Inflammatory macrophage treated with lipopolysaccharide for 4 hours (primary cell): Measurements from ENCODE around the gene AR.
A peak's percentile ranks its signal among the peaks of the same experiment; 100 is the strongest.

Experiments
- DNase-seq: peaks from one replicate; pipeline ENCODE4 v3.0.0-alpha.2; 2020

Gene AR

GRCh38 chrX:67564475-67564874, 20.7 kb downstream of the AR start:
- no peak for DNase-seq

GRCh38 chrX:67568769-67569168, 24.9 kb downstream of the AR start:
- peak; percentile 15 for DNase-seq

- no peak for DNase-seq
These were observed 27.0 kb downstream of the AR start for GRCh38 chrX:67570839-67571238.

- no peak for DNase-seq
These were observed 30.9 kb downstream of the AR start for GRCh38 chrX:67574696-67575095.

- no peak for DNase-seq
These were observed 38.6 kb downstream of the AR start for GRCh38 chrX:67582436-67582835.

- no peak for DNase-seq
These were observed 39.4 kb downstream of the AR start for GRCh38 chrX:67583171-67583570.

GRCh38 chrX:67585401-67585800, 41.6 kb downstream of the AR start:
- DNase-seq = no peak

- no peak for DNase-seq
These were observed 44.3 kb downstream of the AR start for GRCh38 chrX:67587946-67588624.

- DNase-seq = peak; percentile 35
These were observed 53.3 kb downstream of the AR start for GRCh38 chrX:67596839-67597790.

GRCh38 chrX:67599532-67599931, 55.7 kb downstream of the AR start:
- DNase-seq = no peak

- DNase-seq = no peak
These were observed 58.0 kb downstream of the AR start for GRCh38 chrX:67601771-67602170.

- peak; percentile 15 for DNase-seq
These were observed 61.3 kb downstream of the AR start for GRCh38 chrX:67604979-67605703.

- DNase-seq = peak; percentile 42
These were observed 63.6 kb downstream of the AR start for GRCh38 chrX:67607466-67607865.

- DNase-seq = no peak
These were observed 66.5 kb downstream of the AR start for GRCh38 chrX:67610282-67610681.

GRCh38 chrX:67612231-67612630, 68.4 kb downstream of the AR start:
- DNase-seq = no peak

- DNase-seq = no peak
These were observed 69.5 kb downstream of the AR start for GRCh38 chrX:67613366-67613765.

- no peak for DNase-seq
These were observed 70.2 kb downstream of the AR start for GRCh38 chrX:67613996-67614395.

- DNase-seq = no peak
These were observed 70.6 kb downstream of the AR start for GRCh38 chrX:67614423-67614822.

- peak; percentile 68 for DNase-seq
These were observed 75.4 kb downstream of the AR start for GRCh38 chrX:67619253-67619652.

GRCh38 chrX:67622053-67622585, 78.3 kb downstream of the AR start:
- no peak for DNase-seq

GRCh38 chrX:67624325-67624724, 80.5 kb downstream of the AR start:
- no peak for DNase-seq

- no peak for DNase-seq
These were observed 91.6 kb downstream of the AR start for GRCh38 chrX:67635424-67635823.

- DNase-seq = no peak
These were observed 92.7 kb downstream of the AR start for GRCh38 chrX:67636532-67636931.
